GM23338 (cell line): ENCODE data around the gene FBXO31. TPM values are rescaled to one million over a fixed set of nuclear protein-coding genes. Genes with fewer than 3 reads are reported as not detected.

Source experiments
- ATAC-seq: fragments of 200-7000 bp; cut with Tn5 transposase; 3 replicates; pipeline ENCODE4 v1.9.1; 2020
- DNase-seq: peaks from one replicate; pipeline ENCODE4 v3.0.0-alpha.2; 2015; ENCODE audit warnings: low spot score
- H2AFZ ChIP-seq: fragments of 200-600 bp; sonication (generic); 2 replicates; pipeline ENCODE4 v1.8.0; 2016; ENCODE audit warnings: antibody characterized with exemption, mild to moderate bottlenecking, moderate library complexity
- H3F3A ChIP-seq: fragments of 200-600 bp; sonication (generic); replicated peaks from 2 replicates; pipeline ENCODE4 v1.8.0; 2017; ENCODE audit warnings: antibody characterized with exemption, mixed run types, low read depth
- H3K27ac ChIP-seq: fragments of 200-600 bp; sonication (generic); 2 replicates; pipeline ENCODE4 v1.6.1; 2016; ENCODE audit warnings: low read depth
- H3K27me3 ChIP-seq: fragments of 200-600 bp; sonication (generic); 2 replicates; pipeline ENCODE4 v1.8.0; 2016; ENCODE audit warnings: mild to moderate bottlenecking, mixed run types, moderate library complexity; ENCODE audit not compliant: insufficient read depth
- H3K36me3 ChIP-seq: fragments of 200-600 bp; sonication (generic); 2 replicates; pipeline ENCODE4 v1.8.0; 2016; ENCODE audit warnings: mild to moderate bottlenecking; ENCODE audit not compliant: insufficient read depth
- H3K4me1 ChIP-seq: fragments of 200-600 bp; sonication (generic); 2 replicates; pipeline ENCODE4 v1.8.0; 2016; ENCODE audit warnings: mild to moderate bottlenecking, moderate library complexity; ENCODE audit not compliant: insufficient read depth
- H3K4me2 ChIP-seq: fragments of 200-600 bp; sonication (generic); 2 replicates; pipeline ENCODE4 v1.7.1; 2017; ENCODE audit warnings: mixed run types
- H3K4me3 ChIP-seq: fragments of 200-600 bp; sonication (generic); 2 replicates; pipeline ENCODE4 v1.6.1; 2016; ENCODE audit warnings: mixed run types
- H3K79me2 ChIP-seq: fragments of 200-600 bp; sonication (generic); replicated peaks from 2 replicates; pipeline ENCODE4 v1.8.0; 2017; ENCODE audit warnings: mild to moderate bottlenecking; ENCODE audit not compliant: insufficient read depth
- H3K9me2 ChIP-seq: fragments of 200-600 bp; sonication (generic); 2 replicates; pipeline ENCODE4 v1.8.0; 2017; ENCODE audit not compliant: insufficient read depth
- H4K20me1 ChIP-seq: fragments of 200-600 bp; sonication (generic); replicated peaks from 2 replicates; pipeline ENCODE4 v1.8.0; 2017; ENCODE audit warnings: mild to moderate bottlenecking; ENCODE audit not compliant: insufficient read depth
- H3K27ac Mint-ChIP-seq: 2 replicates; pipeline ENCODE4 v1.8.0; 2020; ENCODE audit warnings: inconsistent platforms, mild to moderate bottlenecking, moderate library complexity, mixed read lengths
- H3K27me3 Mint-ChIP-seq: 3 replicates; pipeline ENCODE4 v1.8.0; 2022; ENCODE audit warnings: low read depth, mild to moderate bottlenecking, moderate library complexity, mixed read lengths, inconsistent platforms; ENCODE audit not compliant: insufficient read depth, poor library complexity
- H3K36me3 Mint-ChIP-seq: 3 replicates; pipeline ENCODE4 v1.8.0; 2021; ENCODE audit warnings: low read depth, mild to moderate bottlenecking, inconsistent platforms, moderate library complexity, mixed read lengths
- H3K4me1 Mint-ChIP-seq: 3 replicates; pipeline ENCODE4 v1.8.0; 2020; ENCODE audit warnings: mild to moderate bottlenecking, inconsistent platforms, mixed read lengths
- H3K4me3 Mint-ChIP-seq: 3 replicates; pipeline ENCODE4 v1.8.0; 2021; ENCODE audit warnings: moderate library complexity, mild to moderate bottlenecking, inconsistent platforms, mixed read lengths
- H3K9me3 Mint-ChIP-seq: 3 replicates; pipeline ENCODE4 v1.8.0; 2020; ENCODE audit warnings: moderate library complexity, mild to moderate bottlenecking, inconsistent platforms, mixed read lengths
- EZH2 ChIP-seq: fragments of 200-600 bp; sonication (generic); IDR thresholded peaks from one replicate; pipeline ENCODE4 v1.8.0; 2017; ENCODE audit warnings: antibody characterized with exemption, mild to moderate bottlenecking, low read depth; ENCODE audit not compliant: unreplicated experiment
- EZH2phosphoT487 ChIP-seq: fragments of 200-600 bp; sonication (generic); IDR thresholded peaks from one replicate; pipeline ENCODE4 v1.8.1; 2018; ENCODE audit warnings: antibody characterized with exemption; ENCODE audit not compliant: unreplicated experiment
- JUNB ChIP-seq: IDR thresholded peaks from one replicate; pipeline ENCODE4 v1.6.1; 2016; ENCODE audit warnings: antibody characterized with exemption; ENCODE audit not compliant: unreplicated experiment
- NANOG ChIP-seq: IDR thresholded peaks from 2 replicates; pipeline ENCODE4 v1.6.1; 2016; ENCODE audit warnings: antibody characterized with exemption, borderline replicate concordance
- ZNF114 ChIP-seq: fragments of 250-450 bp; sonication (Bioruptor Pico); IDR thresholded peaks from 2 replicates; pipeline ENCODE4 v1.5.0; 2020; ENCODE audit warnings: mild to moderate bottlenecking, moderate library complexity
- ZNF331 ChIP-seq: fragments of 250-450 bp; sonication (Bioruptor Pico); IDR thresholded peaks from 2 replicates; pipeline ENCODE4 v1.5.0; 2020; ENCODE audit warnings: low read depth, mild to moderate bottlenecking, moderate library complexity
- ZNF462 ChIP-seq: fragments of 250-450 bp; sonication (Bioruptor Pico); IDR thresholded peaks from 2 replicates; pipeline ENCODE4 v1.5.0; 2020; ENCODE audit warnings: mild to moderate bottlenecking, moderate library complexity
- polyA plus RNA-seq: library from polyadenylated mRNA; unstranded; fragments of >200 nt; fragmentation: Nextera tagmentation; extraction: Ambion mirVana; gene quantifications from 2 replicates; pipeline ENCODE4 v1.2.1, GENCODE V29; 2016
- total RNA-seq: library from RNA; depleted of rRNA; stranded (reverse); fragments of >200 nt; shearing (Covaris generic); gene quantifications from 2 replicates; pipeline ENCODE4 v1.2.3, GENCODE V29; 2014
- TF ChIP-seq, protein P1 (sequence below), 2 experiments: fragments of 200-600 bp in 1 of 2; sonication (generic) in 1 of 2; conservative IDR thresholded peaks; 2 replicates each; pipeline versions ENCODE4 v1.5.1 to v1.6.1; 2016 to 2017; ENCODE audit warnings: antibody characterized with exemption in 2 of 2, low read depth in 2 of 2, mild to moderate bottlenecking in 2 of 2, moderate library complexity in 1 of 2
- TF ChIP-seq, protein P2 (sequence below): IDR thresholded peaks from 2 replicates; pipeline ENCODE4 v1.6.1; 2016; ENCODE audit warnings: antibody characterized with exemption

The FBXO31 gene
- total and polyA plus RNA-seq, 2 experiments from 2014 or later = 7.0 to 23.8 TPM

DNA sequence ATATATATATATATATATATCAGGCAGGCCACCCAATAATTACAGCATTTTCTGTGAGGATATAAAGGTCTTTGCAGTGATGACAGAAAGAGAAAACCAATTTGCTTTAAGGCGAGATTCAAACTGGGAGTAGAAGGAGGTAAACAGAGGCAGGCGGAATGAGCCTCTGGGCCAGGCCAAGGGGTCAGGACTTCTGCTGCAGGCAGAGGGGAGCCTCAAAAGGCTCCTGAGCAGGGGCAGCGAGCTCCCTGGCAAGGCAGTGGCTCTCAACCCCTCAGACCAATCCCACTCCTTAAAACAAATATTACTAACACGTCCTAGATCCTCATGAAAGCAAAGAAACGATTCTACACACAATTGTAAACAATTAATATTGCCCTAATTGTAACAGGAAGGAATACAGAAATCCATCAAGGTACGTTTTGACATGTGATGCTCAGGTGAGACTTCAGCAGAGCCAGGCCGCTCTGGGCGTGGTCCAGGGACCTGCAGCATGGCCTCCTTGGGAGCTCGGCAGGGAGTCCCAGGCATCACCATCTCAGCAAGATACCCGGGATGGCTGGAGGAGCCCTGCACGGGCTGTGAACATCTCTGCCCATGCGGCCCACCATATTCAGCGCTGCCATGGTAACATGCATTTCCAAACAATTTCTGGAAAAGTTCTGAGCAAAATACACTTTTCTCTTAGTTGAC is 18.4 kb downstream of the FBXO31 start (continued):
- no peak for TF ChIP-seq ZNF462 (CRISPR knock-in tag)
- no peak for TF ChIP-seq JUNB
- no peak for TF ChIP-seq EZH2
- TF ChIP-seq NANOG = no peak
- TF ChIP-seq ZNF331 (CRISPR knock-in tag) = no peak

GRCh38 chr16:87363771-87364455 is 19.7 kb downstream of the FBXO31 start:
- no peaks in the 10 kb centered on the region for H3K4me1 ChIP-seq
- H3F3A ChIP-seq = no peaks in the 10 kb centered on the region
- H3K9me2 ChIP-seq = no peaks in the 10 kb centered on the region
- H2AFZ ChIP-seq = no peak overlapping the region
- no peak overlapping the region for H3K4me2 ChIP-seq
- no peak overlapping the region for H3K4me3 ChIP-seq
- H3K27ac ChIP-seq = no peak overlapping the region
- no peak for ATAC-seq
- H3K27me3 ChIP-seq = no peaks in the 10 kb centered on the region
- no peak for DNase-seq
- no peak overlapping the region for H3K4me3 Mint-ChIP-seq
- peaks cover 9% of the 10 kb centered on the region; the same call in 2 of the 3 replicates for H3K36me3 Mint-ChIP-seq
- H3K27ac Mint-ChIP-seq = peak overlapping the region; percentile 27; the same call in 1 of the 2 replicates
- peaks cover 2% of the 10 kb centered on the region for H3K27me3 Mint-ChIP-seq
- peaks cover 7% of the 10 kb centered on the region; the same call in 1 of the 2 replicates for H4K20me1 ChIP-seq
- peaks cover 49% of the 10 kb centered on the region for H3K79me2 ChIP-seq
- H3K9me3 Mint-ChIP-seq = no peaks in the 10 kb centered on the region
- peaks cover 12% of the 10 kb centered on the region for H3K4me1 Mint-ChIP-seq
- no peaks in the 10 kb centered on the region for H3K36me3 ChIP-seq
- TF ChIP-seq JUNB = no peak
- TF ChIP-seq EZH2phosphoT487 = no peak
- TF ChIP-seq, protein P1, sequence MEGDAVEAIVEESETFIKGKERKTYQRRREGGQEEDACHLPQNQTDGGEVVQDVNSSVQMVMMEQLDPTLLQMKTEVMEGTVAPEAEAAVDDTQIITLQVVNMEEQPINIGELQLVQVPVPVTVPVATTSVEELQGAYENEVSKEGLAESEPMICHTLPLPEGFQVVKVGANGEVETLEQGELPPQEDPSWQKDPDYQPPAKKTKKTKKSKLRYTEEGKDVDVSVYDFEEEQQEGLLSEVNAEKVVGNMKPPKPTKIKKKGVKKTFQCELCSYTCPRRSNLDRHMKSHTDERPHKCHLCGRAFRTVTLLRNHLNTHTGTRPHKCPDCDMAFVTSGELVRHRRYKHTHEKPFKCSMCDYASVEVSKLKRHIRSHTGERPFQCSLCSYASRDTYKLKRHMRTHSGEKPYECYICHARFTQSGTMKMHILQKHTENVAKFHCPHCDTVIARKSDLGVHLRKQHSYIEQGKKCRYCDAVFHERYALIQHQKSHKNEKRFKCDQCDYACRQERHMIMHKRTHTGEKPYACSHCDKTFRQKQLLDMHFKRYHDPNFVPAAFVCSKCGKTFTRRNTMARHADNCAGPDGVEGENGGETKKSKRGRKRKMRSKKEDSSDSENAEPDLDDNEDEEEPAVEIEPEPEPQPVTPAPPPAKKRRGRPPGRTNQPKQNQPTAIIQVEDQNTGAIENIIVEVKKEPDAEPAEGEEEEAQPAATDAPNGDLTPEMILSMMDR (conservative IDR thresholded peaks at IDR 0.05; ENCODE audit: low read depth in 2 of 2) = no peak
- TF ChIP-seq ZNF114 (CRISPR knock-in tag) = no peak
- TF ChIP-seq, protein P2, sequence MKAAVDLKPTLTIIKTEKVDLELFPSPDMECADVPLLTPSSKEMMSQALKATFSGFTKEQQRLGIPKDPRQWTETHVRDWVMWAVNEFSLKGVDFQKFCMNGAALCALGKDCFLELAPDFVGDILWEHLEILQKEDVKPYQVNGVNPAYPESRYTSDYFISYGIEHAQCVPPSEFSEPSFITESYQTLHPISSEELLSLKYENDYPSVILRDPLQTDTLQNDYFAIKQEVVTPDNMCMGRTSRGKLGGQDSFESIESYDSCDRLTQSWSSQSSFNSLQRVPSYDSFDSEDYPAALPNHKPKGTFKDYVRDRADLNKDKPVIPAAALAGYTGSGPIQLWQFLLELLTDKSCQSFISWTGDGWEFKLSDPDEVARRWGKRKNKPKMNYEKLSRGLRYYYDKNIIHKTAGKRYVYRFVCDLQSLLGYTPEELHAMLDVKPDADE = no peak
